Loucy (cell line): ENCODE measurements around the gene KCNMA1.

Experiments used
- H2AFZ ChIP-seq: fragments of 200-600 bp; sonication (generic); 2 replicates; pipeline ENCODE4 v1.6.0; 2016; ENCODE audit warnings: antibody characterized with exemption, mild to moderate bottlenecking, low read length, moderate library complexity
- H3F3A ChIP-seq: fragments of 200-600 bp; 2 replicates; pipeline ENCODE4 v1.6.0; 2016; ENCODE audit warnings: antibody characterized with exemption, low read depth, mild to moderate bottlenecking
- H3K27me3 ChIP-seq: fragments of 200-600 bp; sonication (generic); 2 replicates; pipeline ENCODE4 v1.6.1; 2014; ENCODE audit warnings: low read length, mild to moderate bottlenecking; ENCODE audit not compliant: insufficient read depth, poor library complexity, severe bottlenecking
- H3K36me3 ChIP-seq: fragments of 200-600 bp; sonication (generic); 2 replicates; pipeline ENCODE4 v1.6.1; 2016; ENCODE audit warnings: low read length; ENCODE audit not compliant: insufficient read depth
- H3K4me1 ChIP-seq: fragments of 200-600 bp; sonication (generic); 2 replicates; pipeline ENCODE4 v1.5.1; 2014; ENCODE audit warnings: low read length, mild to moderate bottlenecking; ENCODE audit not compliant: insufficient read depth, poor library complexity, severe bottlenecking
- H3K4me2 ChIP-seq: fragments of 200-600 bp; sonication (generic); 2 replicates; pipeline ENCODE4 v1.6.0; 2014; ENCODE audit warnings: antibody characterized with exemption, low read length, low read depth, mild to moderate bottlenecking; ENCODE audit not compliant: poor library complexity, severe bottlenecking
- H3K4me3 ChIP-seq: fragments of 200-600 bp; sonication (generic); 2 replicates; pipeline ENCODE4 v1.5.1; 2014; ENCODE audit warnings: low read length, mild to moderate bottlenecking, mixed read lengths; ENCODE audit not compliant: poor library complexity, severe bottlenecking
- H3K79me2 ChIP-seq: fragments of 200-600 bp; sonication (generic); 2 replicates; pipeline ENCODE4 v1.6.1; 2014; ENCODE audit warnings: low read length; ENCODE audit not compliant: insufficient read depth
- H3K9ac ChIP-seq: fragments of 200-600 bp; sonication (generic); 2 replicates; pipeline ENCODE4 v1.6.0; 2014; ENCODE audit warnings: mild to moderate bottlenecking, low read depth, low read length, moderate library complexity; ENCODE audit not compliant: poor library complexity, severe bottlenecking
- H3K9me2 ChIP-seq: fragments of 200-600 bp; sonication (generic); replicated peaks from 2 replicates; pipeline ENCODE4 v1.6.1; 2016; ENCODE audit warnings: low read depth, low read length, mixed read lengths
- H3K9me3 ChIP-seq: fragments of 200-600 bp; sonication (generic); 2 replicates; pipeline ENCODE4 v1.6.1; 2014; ENCODE audit warnings: mild to moderate bottlenecking, antibody characterized with exemption, low read length, low read depth; ENCODE audit not compliant: insufficient read depth
- H4K20me1 ChIP-seq: fragments of 200-600 bp; sonication (generic); 2 replicates; pipeline ENCODE4 v1.6.0; 2014; ENCODE audit warnings: antibody characterized with exemption, low read length, mild to moderate bottlenecking; ENCODE audit not compliant: insufficient read depth, poor library complexity, severe bottlenecking
- EZH2phosphoT487 ChIP-seq: fragments of 200-600 bp; IDR thresholded peaks from 2 replicates; pipeline ENCODE4 v1.6.1; 2018; ENCODE audit warnings: antibody characterized with exemption, mild to moderate bottlenecking, moderate library complexity, borderline replicate concordance
- TF ChIP-seq, protein P1 (sequence below): fragments of 200-600 bp; sonication (generic); conservative IDR thresholded peaks from 2 replicates; pipeline ENCODE4 v1.5.1; 2014; ENCODE audit warnings: mild to moderate bottlenecking, antibody characterized with exemption, low read length

Gene KCNMA1

GRCh38 chr10:77357185-77357584 lies 280.4 kb downstream of the KCNMA1 start:
- no peaks in the 10 kb centered on the region for H3F3A ChIP-seq
- no peaks in the 10 kb centered on the region for H3K36me3 ChIP-seq
- H3K9ac ChIP-seq: no peak overlapping the region
- H3K79me2 ChIP-seq: no peaks in the 10 kb centered on the region
- H3K4me2 ChIP-seq: no peak overlapping the region
- peaks cover 13% of the 10 kb centered on the region for H3K4me1 ChIP-seq
- H4K20me1 ChIP-seq: no peaks in the 10 kb centered on the region
- no peak overlapping the region for H2AFZ ChIP-seq
- H3K9me2 ChIP-seq: no peaks in the 10 kb centered on the region
- no peak for TF ChIP-seq EZH2phosphoT487
- TF ChIP-seq, protein P1, sequence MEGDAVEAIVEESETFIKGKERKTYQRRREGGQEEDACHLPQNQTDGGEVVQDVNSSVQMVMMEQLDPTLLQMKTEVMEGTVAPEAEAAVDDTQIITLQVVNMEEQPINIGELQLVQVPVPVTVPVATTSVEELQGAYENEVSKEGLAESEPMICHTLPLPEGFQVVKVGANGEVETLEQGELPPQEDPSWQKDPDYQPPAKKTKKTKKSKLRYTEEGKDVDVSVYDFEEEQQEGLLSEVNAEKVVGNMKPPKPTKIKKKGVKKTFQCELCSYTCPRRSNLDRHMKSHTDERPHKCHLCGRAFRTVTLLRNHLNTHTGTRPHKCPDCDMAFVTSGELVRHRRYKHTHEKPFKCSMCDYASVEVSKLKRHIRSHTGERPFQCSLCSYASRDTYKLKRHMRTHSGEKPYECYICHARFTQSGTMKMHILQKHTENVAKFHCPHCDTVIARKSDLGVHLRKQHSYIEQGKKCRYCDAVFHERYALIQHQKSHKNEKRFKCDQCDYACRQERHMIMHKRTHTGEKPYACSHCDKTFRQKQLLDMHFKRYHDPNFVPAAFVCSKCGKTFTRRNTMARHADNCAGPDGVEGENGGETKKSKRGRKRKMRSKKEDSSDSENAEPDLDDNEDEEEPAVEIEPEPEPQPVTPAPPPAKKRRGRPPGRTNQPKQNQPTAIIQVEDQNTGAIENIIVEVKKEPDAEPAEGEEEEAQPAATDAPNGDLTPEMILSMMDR: no peak
- H3K27me3 ChIP-seq: no peaks in the 10 kb centered on the region
- H3K9me3 ChIP-seq: no peaks in the 10 kb centered on the region
- H3K4me3 ChIP-seq: no peak overlapping the region

GRCh38 chr10:77355844-77356243 lies 281.8 kb downstream of the KCNMA1 start:
- TF ChIP-seq EZH2phosphoT487: no peak
- TF ChIP-seq, protein P1: no peak
- Histone ChIP-seq H4K20me1 (no peaks in the 10 kb centered on the region), H3K9ac (no peak overlapping the region), H3K36me3 (no peaks in the 10 kb centered on the region), H3K9me2 (no peaks in the 10 kb centered on the region), H3F3A (no peaks in the 10 kb centered on the region), H2AFZ (no peak overlapping the region), H3K4me1 (peaks cover 13% of the 10 kb centered on the region), H3K79me2 (no peaks in the 10 kb centered on the region), H3K4me2 (no peak overlapping the region), H3K9me3 (no peaks in the 10 kb centered on the region), H3K27me3 (no peaks in the 10 kb centered on the region), H3K4me3 (no peak overlapping the region)

GRCh38 chr10:77351386-77351785 lies 286.2 kb downstream of the KCNMA1 start:
- Histone ChIP-seq H2AFZ (no peak overlapping the region), H3K27me3 (no peaks in the 10 kb centered on the region), H3K9me2 (no peaks in the 10 kb centered on the region), H3K9me3 (no peaks in the 10 kb centered on the region), H3K36me3 (no peaks in the 10 kb centered on the region), H3K4me1 (peaks cover 8% of the 10 kb centered on the region), H3K9ac (no peak overlapping the region), H3F3A (no peaks in the 10 kb centered on the region), H3K4me3 (no peak overlapping the region), H3K4me2 (no peak overlapping the region), H3K79me2 (no peaks in the 10 kb centered on the region), H4K20me1 (no peaks in the 10 kb centered on the region)
- no peak for TF ChIP-seq EZH2phosphoT487
- TF ChIP-seq, protein P1: no peak
